Trophoblast cell (in vitro differentiated cells and primary cell): ENCODE measurements around the gene ATPAF2.

ENCODE experiments used
- DNase-seq, 2 donors: peaks; one replicate each; pipeline ENCODE4 v3.0.0-alpha.2; 2016
- H2AFZ ChIP-seq: 2 replicates; pipeline ENCODE4 v1.6.1; 2013; ENCODE audit warnings: low read length, moderate library complexity, mild to moderate bottlenecking; ENCODE audit not compliant: insufficient read depth, poor library complexity
- H2AK5ac ChIP-seq: 2 replicates; pipeline ENCODE4 v1.6.1; 2013; ENCODE audit warnings: mild to moderate bottlenecking, low read length
- H2BK120ac ChIP-seq: 2 replicates; pipeline ENCODE4 v1.6.1; 2013; ENCODE audit warnings: low read length, mild to moderate bottlenecking, moderate library complexity; ENCODE audit not compliant: insufficient read depth, poor library complexity
- H2BK12ac ChIP-seq: 2 replicates; pipeline ENCODE4 v1.6.1; 2013; ENCODE audit warnings: mild to moderate bottlenecking, low read length, moderate library complexity
- H2BK5ac ChIP-seq: 2 replicates; pipeline ENCODE4 v1.6.1; 2013; ENCODE audit warnings: low read length, low read depth, moderate library complexity, mild to moderate bottlenecking; ENCODE audit not compliant: poor library complexity
- H3K14ac ChIP-seq: 2 replicates; pipeline ENCODE4 v1.6.1; 2013; ENCODE audit warnings: mild to moderate bottlenecking, low read length
- H3K18ac ChIP-seq: 2 replicates; pipeline ENCODE4 v1.6.1; 2013; ENCODE audit warnings: mild to moderate bottlenecking, low read length
- H3K23ac ChIP-seq: 2 replicates; pipeline ENCODE4 v1.6.1; 2013; ENCODE audit warnings: low read length
- H3K27ac ChIP-seq: 2 replicates; pipeline ENCODE4 v1.5.1; 2013; ENCODE audit warnings: low read depth, mild to moderate bottlenecking, inconsistent platforms, low read length, moderate library complexity
- H3K27me3 ChIP-seq: 2 replicates; pipeline ENCODE4 v1.6.1; 2013; ENCODE audit warnings: inconsistent platforms, mild to moderate bottlenecking, low read length, moderate library complexity; ENCODE audit not compliant: insufficient read depth
- H3K36me3 ChIP-seq, 2 experiments: 1 replicate in 1 of 2; 2 replicates in 1 of 2; pipeline ENCODE4 v1.6.1; 2013; ENCODE audit warnings: low read length in 2 of 2, mild to moderate bottlenecking in 2 of 2, moderate library complexity in 1 of 2; ENCODE audit not compliant: insufficient read depth in 2 of 2, control insufficient read depth in 1 of 2
- H3K4ac ChIP-seq: 2 replicates; pipeline ENCODE4 v1.6.1; 2013; ENCODE audit warnings: low read depth, mild to moderate bottlenecking, low read length, moderate library complexity
- H3K4me1 ChIP-seq, 2 experiments: 1 replicate in 1 of 2; 2 replicates in 1 of 2; pipeline ENCODE4 v1.6.1; 2013; ENCODE audit warnings: low read length in 2 of 2, mild to moderate bottlenecking in 2 of 2, moderate library complexity in 1 of 2; ENCODE audit not compliant: insufficient read depth in 2 of 2, control insufficient read depth in 1 of 2
- H3K4me2 ChIP-seq: 2 replicates; pipeline ENCODE4 v1.6.1; 2013; ENCODE audit warnings: inconsistent platforms, mild to moderate bottlenecking, low read length, moderate library complexity
- H3K4me3 ChIP-seq: 2 replicates; pipeline ENCODE4 v1.5.1; 2013; ENCODE audit warnings: mild to moderate bottlenecking, low read depth, low read length, inconsistent platforms
- H3K79me1 ChIP-seq: one replicate; pipeline ENCODE4 v1.6.1; 2013; ENCODE audit warnings: low read length
- H3K79me2 ChIP-seq: 2 replicates; pipeline ENCODE4 v1.6.1; 2013; ENCODE audit warnings: low read length, mild to moderate bottlenecking; ENCODE audit not compliant: control insufficient read depth, insufficient read depth, poor library complexity
- H3K9ac ChIP-seq: 2 replicates; pipeline ENCODE4 v1.6.1; 2013; ENCODE audit warnings: mild to moderate bottlenecking, low read length
- H3K9me3 ChIP-seq: 2 replicates; pipeline ENCODE4 v1.6.1; 2013; ENCODE audit warnings: low read depth, mild to moderate bottlenecking, control low read depth, inconsistent platforms, low read length; ENCODE audit not compliant: insufficient read depth
- H4K12ac ChIP-seq: 2 replicates; pipeline ENCODE4 v1.6.1; 2013; ENCODE audit warnings: low read depth, mild to moderate bottlenecking, low read length, moderate library complexity
- H4K8ac ChIP-seq: 2 replicates; pipeline ENCODE4 v1.6.1; 2013; ENCODE audit warnings: low read depth, mild to moderate bottlenecking, low read length, moderate library complexity
- H4K91ac ChIP-seq: one replicate; pipeline ENCODE4 v1.6.1; 2013; ENCODE audit warnings: low read depth, mild to moderate bottlenecking, low read length, moderate library complexity
- WGBS: extraction: QIAGEN DNeasy Blood & Tissue Kit; methylation state at CpG from one replicate; pipeline ENCODE4 v1.1.7; 2013; ENCODE audit warnings: missing lambda C conversion rate; ENCODE audit not compliant: insufficient read length, insufficient coverage; ENCODE audit errors: extremely low coverage; 5-methylcytosine and 5-hydroxymethylcytosine counted together

ATPAF2 gene

DNA sequence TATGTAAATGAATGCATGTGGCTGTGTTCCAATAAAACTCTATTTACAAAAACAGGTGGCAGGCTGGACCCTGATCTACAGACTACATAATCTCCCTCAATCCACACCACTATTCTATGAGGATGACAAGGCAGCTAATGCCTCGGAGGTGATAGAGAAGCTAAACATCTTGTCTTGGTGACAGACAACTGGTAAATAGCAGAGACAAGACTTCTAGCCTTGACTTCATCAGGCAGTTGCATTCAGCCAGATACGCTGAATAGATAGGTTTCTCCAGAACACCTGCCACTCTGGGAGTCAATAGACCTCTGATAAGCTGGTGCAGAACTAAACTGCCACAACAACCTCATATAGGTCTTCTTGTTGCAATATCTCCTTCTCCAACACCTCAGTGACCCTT, 3.3 kb downstream of the ATPAF2 start:
- Histone ChIP-seq H3K18ac (no peak overlapping the region), H3K4ac (no peak overlapping the region), H4K8ac (no peak overlapping the region), H3K27ac (no peak overlapping the region), H2BK120ac (no peak overlapping the region), H3K9ac (no peak overlapping the region), H3K27me3 (no peaks in the 10 kb centered on the region), H3K4me2 (no peak overlapping the region), H2AFZ (no peak overlapping the region), H2BK5ac (no peak overlapping the region), H4K12ac (no peak overlapping the region), H3K79me1 (peaks cover 14% of the 10 kb centered on the region), H3K14ac (no peak overlapping the region), H2BK12ac (no peak overlapping the region), H4K91ac (no peak overlapping the region), H3K36me3 (no peaks in the 10 kb centered on the region), H3K9me3 (no peaks in the 10 kb centered on the region), H3K4me3 (no peak overlapping the region), H3K79me2 (peaks cover 7% of the 10 kb centered on the region), H3K4me1 (peaks cover 17 to 18% of the 10 kb centered on the region in 2 experiments), H2AK5ac (no peak overlapping the region), H3K23ac (no peak overlapping the region)
- WGBS, result no CpG with 5 or more reads among the region's 2 CpGs
- no peak for DNase-seq

DNA sequence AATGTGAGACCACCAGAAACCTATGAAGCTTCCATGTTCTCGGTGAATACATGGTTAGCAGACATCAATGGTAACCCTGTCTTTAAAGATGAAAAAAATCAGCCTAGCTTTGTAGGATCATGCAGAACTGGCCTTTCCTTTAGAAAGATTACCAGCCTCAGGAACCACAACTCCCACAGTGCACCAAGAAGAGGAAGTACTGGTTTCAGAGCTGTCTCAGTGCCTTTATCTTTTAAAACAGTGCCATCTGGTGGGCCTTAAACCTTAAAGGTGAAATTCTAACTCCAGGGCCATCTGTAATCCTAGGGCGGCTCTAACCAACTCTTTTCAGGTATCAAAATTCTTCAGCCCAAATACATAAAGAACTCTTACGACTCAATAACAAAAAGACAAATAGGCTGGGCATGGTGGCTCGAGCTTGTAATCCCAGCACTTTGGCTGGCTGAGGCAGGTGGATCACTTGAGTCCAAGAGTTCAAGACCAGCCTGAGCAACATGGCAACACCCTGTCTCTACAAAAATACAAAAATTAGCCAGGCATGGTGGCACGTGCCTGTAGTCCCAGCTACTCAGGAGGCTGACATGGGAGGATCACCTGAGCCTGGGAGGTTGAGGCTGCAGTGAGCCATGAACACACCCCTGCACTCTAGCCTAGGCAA, 5.4 kb downstream of the ATPAF2 start:
- Histone ChIP-seq H3K79me1 (peaks cover 7% of the 10 kb centered on the region), H3K18ac (no peak overlapping the region), H4K12ac (no peak overlapping the region), H2AFZ (no peak overlapping the region), H3K9ac (no peak overlapping the region), H4K91ac (no peak overlapping the region), H3K9me3 (no peaks in the 10 kb centered on the region), H2BK5ac (no peak overlapping the region), H3K4me1 (peaks cover 15% of the 10 kb centered on the region in 2 experiments), H3K27me3 (no peaks in the 10 kb centered on the region), H3K23ac (no peak overlapping the region), H2BK120ac (no peak overlapping the region), H3K14ac (no peak overlapping the region), H3K4me3 (no peak overlapping the region), H3K27ac (no peak overlapping the region), H3K4me2 (no peak overlapping the region), H3K36me3 (no peaks in the 10 kb centered on the region), H3K79me2 (peaks cover 2% of the 10 kb centered on the region), H3K4ac (no peak overlapping the region), H2BK12ac (no peak overlapping the region), H4K8ac (no peak overlapping the region), H2AK5ac (no peak overlapping the region)
- no CpG with 5 or more reads among the region's 5 CpGs for WGBS
- peak; percentile 65 to 89 for DNase-seq

DNA sequence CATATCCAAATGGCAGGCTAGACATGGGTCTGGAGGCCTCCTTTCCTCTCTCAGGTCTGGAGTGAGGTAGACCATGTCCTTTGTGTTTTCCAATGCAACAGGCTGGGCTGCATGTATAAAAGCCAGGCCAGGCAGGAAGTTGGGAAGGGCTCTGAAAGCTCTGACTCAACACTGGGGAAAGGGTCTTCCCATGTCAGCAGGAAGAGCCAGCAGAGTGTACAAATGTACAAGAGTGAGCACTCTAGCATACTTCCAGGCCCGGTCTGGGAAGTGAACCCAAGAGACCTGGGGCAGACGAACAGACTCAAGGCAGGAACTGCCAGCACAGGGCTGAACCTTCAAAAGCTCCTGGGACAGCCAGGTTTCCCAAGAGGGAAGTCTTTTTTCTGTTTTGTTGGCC, 7.0 kb downstream of the ATPAF2 start:
- Histone ChIP-seq H4K8ac (peak overlapping the region; percentile 30), H3K79me1 (peaks cover 7% of the 10 kb centered on the region), H3K23ac (no peak overlapping the region), H3K4me2 (no peak overlapping the region), H3K4me1 (peaks cover 10 to 14% of the 10 kb centered on the region in 2 experiments), H3K4me3 (no peak overlapping the region), H3K27me3 (no peaks in the 10 kb centered on the region), H3K4ac (no peak overlapping the region), H3K27ac (peak overlapping the region; percentile 70), H3K9ac (no peak overlapping the region), H3K36me3 (peaks cover 3 to 6% of the 10 kb centered on the region in 2 experiments), H2BK5ac (peak overlapping the region; percentile 88), H3K9me3 (no peaks in the 10 kb centered on the region), H2BK120ac (peak overlapping the region; percentile 14), H3K14ac (no peak overlapping the region), H2AK5ac (peak overlapping the region; percentile 69), H2BK12ac (peak overlapping the region; percentile 86), H3K18ac (peak overlapping the region; percentile 91), H4K12ac (no peak overlapping the region), H4K91ac (peak overlapping the region; percentile 66), H2AFZ (peak overlapping the region; percentile 17), H3K79me2 (peaks cover 5% of the 10 kb centered on the region)
- no CpG with 5 or more reads among the region's 2 CpGs for WGBS
- no peak for DNase-seq

DNA sequence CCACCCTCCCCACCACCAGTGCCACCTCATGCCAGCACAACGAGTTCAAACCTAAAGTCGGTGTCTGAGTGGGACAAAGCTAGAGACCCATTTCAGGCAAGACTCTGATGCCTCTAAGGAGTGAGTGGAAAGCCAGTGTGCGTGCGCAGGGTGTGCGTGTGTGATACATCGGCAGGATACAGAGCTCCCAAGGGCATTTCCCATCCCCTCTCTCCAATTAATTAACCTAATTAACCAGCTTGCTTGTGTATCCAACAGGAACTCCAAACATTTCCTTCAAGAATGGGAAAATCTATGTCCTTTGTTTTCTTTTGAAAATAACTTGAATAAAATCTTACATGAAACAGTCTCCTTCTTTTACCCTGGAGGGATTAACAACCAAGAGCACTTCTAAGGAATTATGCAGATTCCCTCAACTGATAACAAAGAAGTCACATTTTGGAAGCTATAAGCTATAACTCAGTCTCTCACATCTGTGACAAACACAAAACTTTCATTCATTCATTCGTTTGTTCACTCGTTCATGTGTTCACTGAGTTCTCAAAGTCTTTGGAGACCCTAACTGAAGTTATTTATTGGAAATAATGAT, 9.9 kb downstream of the ATPAF2 start:
- Histone ChIP-seq H3K79me2 (peaks cover 5% of the 10 kb centered on the region), H2AK5ac (no peak overlapping the region), H3K4ac (no peak overlapping the region), H2BK12ac (peak overlapping the region; percentile 6), H3K4me1 (peaks cover 13 to 19% of the 10 kb centered on the region in 2 experiments), H4K8ac (no peak overlapping the region), H3K9me3 (no peaks in the 10 kb centered on the region), H3K18ac (no peak overlapping the region), H2BK120ac (no peak overlapping the region), H3K4me2 (no peak overlapping the region), H3K36me3 (peaks cover 3 to 6% of the 10 kb centered on the region in 2 experiments), H3K23ac (no peak overlapping the region), H3K79me1 (peaks cover 7% of the 10 kb centered on the region), H2AFZ (no peak overlapping the region), H3K27ac (no peak overlapping the region), H3K27me3 (no peaks in the 10 kb centered on the region), H4K91ac (peak overlapping the region; percentile 38), H3K4me3 (no peak overlapping the region), H2BK5ac (no peak overlapping the region), H3K9ac (no peak overlapping the region), H3K14ac (no peak overlapping the region), H4K12ac (no peak overlapping the region)
- no CpG with 5 or more reads among the region's 8 CpGs for WGBS
- no peak for DNase-seq
